ENCODE measurements around the gene USP54.
"Not testable (repeated sequence)": the region's sequence is repeated elsewhere in the genome, so short reads cannot be mapped to it uniquely, and the experiment has no call there.

USP54 gene

GRCh38 chr10:73586583-73586984 lies 4.6 kb downstream of the USP54 start:
- Histone ChIP-seq H3K9ac (ENCODE audit: low read depth, low read length) (no peak overlapping the region), H3K27me3 (ENCODE audit: control insufficient read depth, insufficient read depth, low read length) (no peaks in the 10 kb centered on the region), H3K4me1 (ENCODE audit: control insufficient read depth, insufficient read depth, low read length) (peaks cover 31% of the 10 kb centered on the region), H3K4me3 (ENCODE audit: low read depth, low read length) (no peak overlapping the region), H3K36me3 (ENCODE audit: control insufficient read depth, insufficient read depth, low read length) (no peaks in the 10 kb centered on the region), H3K9me3 (ENCODE audit: control insufficient read depth, insufficient read depth, low read length) (no peaks in the 10 kb centered on the region), H3K27ac (ENCODE audit: low read depth, low read length) (no peak overlapping the region)

- no peak overlapping the region for H3K27ac ChIP-seq (ENCODE audit: low read depth, low read length)
- peaks cover 19% of the 10 kb centered on the region for H3K4me1 ChIP-seq (ENCODE audit: control insufficient read depth, insufficient read depth, low read length)
- no peaks in the 10 kb centered on the region for H3K9me3 ChIP-seq (ENCODE audit: control insufficient read depth, insufficient read depth, low read length)
- no peak overlapping the region for H3K9ac ChIP-seq (ENCODE audit: low read depth, low read length)
- no peak overlapping the region for H3K4me3 ChIP-seq (ENCODE audit: low read depth, low read length)
- no peaks in the 10 kb centered on the region for H3K36me3 ChIP-seq (ENCODE audit: control insufficient read depth, insufficient read depth, low read length)
- no peaks in the 10 kb centered on the region for H3K27me3 ChIP-seq (ENCODE audit: control insufficient read depth, insufficient read depth, low read length)
These were observed 5.8 kb downstream of the USP54 start for GRCh38 chr10:73585327-73585726.

- H3K9ac ChIP-seq (ENCODE audit: low read depth, low read length): no peak overlapping the region
- peaks cover 13% of the 10 kb centered on the region for H3K4me1 ChIP-seq (ENCODE audit: control insufficient read depth, insufficient read depth, low read length)
- H3K27ac ChIP-seq (ENCODE audit: low read depth, low read length): no peak overlapping the region
- H3K27me3 ChIP-seq (ENCODE audit: control insufficient read depth, insufficient read depth, low read length): no peaks in the 10 kb centered on the region
- no peak overlapping the region for H3K4me3 ChIP-seq (ENCODE audit: low read depth, low read length)
- H3K9me3 ChIP-seq (ENCODE audit: control insufficient read depth, insufficient read depth, low read length): no peaks in the 10 kb centered on the region
- H3K36me3 ChIP-seq (ENCODE audit: control insufficient read depth, insufficient read depth, low read length): no peaks in the 10 kb centered on the region
These were observed 6.4 kb downstream of the USP54 start for GRCh38 chr10:73584737-73585136.

- Histone ChIP-seq H3K36me3 (ENCODE audit: control insufficient read depth, insufficient read depth, low read length) (no peaks in the 10 kb centered on the region), H3K4me1 (ENCODE audit: control insufficient read depth, insufficient read depth, low read length) (no peaks in the 10 kb centered on the region), H3K4me3 (ENCODE audit: low read depth, low read length) (no peak overlapping the region), H3K27me3 (ENCODE audit: control insufficient read depth, insufficient read depth, low read length) (no peaks in the 10 kb centered on the region), H3K27ac (ENCODE audit: low read depth, low read length) (no peak overlapping the region), H3K9ac (ENCODE audit: low read depth, low read length) (no peak overlapping the region), H3K9me3 (ENCODE audit: control insufficient read depth, insufficient read depth, low read length) (no peaks in the 10 kb centered on the region)
These were observed 9.2 kb downstream of the USP54 start for GRCh38 chr10:73581918-73582317.

GRCh38 chr10:73578927-73579326 lies 12.2 kb downstream of the USP54 start:
- H3K27me3 ChIP-seq (ENCODE audit: control insufficient read depth, insufficient read depth, low read length); H3K9ac ChIP-seq (ENCODE audit: low read depth, low read length); H3K4me3 ChIP-seq (ENCODE audit: low read depth, low read length); H3K9me3 ChIP-seq (ENCODE audit: control insufficient read depth, insufficient read depth, low read length); H3K36me3 ChIP-seq (ENCODE audit: control insufficient read depth, insufficient read depth, low read length); H3K4me1 ChIP-seq (ENCODE audit: control insufficient read depth, insufficient read depth, low read length); H3K27ac ChIP-seq (ENCODE audit: low read depth, low read length): not testable (repeated sequence)

GRCh38 chr10:73577788-73578187 lies 13.4 kb downstream of the USP54 start:
- Histone ChIP-seq H3K9ac (ENCODE audit: low read depth, low read length) (no peak overlapping the region), H3K4me1 (ENCODE audit: control insufficient read depth, insufficient read depth, low read length) (no peaks in the 10 kb centered on the region), H3K9me3 (ENCODE audit: control insufficient read depth, insufficient read depth, low read length) (no peaks in the 10 kb centered on the region), H3K4me3 (ENCODE audit: low read depth, low read length) (no peak overlapping the region), H3K27me3 (ENCODE audit: control insufficient read depth, insufficient read depth, low read length) (no peaks in the 10 kb centered on the region), H3K27ac (ENCODE audit: low read depth, low read length) (no peak overlapping the region), H3K36me3 (ENCODE audit: control insufficient read depth, insufficient read depth, low read length) (no peaks in the 10 kb centered on the region; the same call in 1 of the 2 replicates)

GRCh38 chr10:73576890-73577591 lies 14.1 kb downstream of the USP54 start:
- H3K27me3 ChIP-seq (ENCODE audit: control insufficient read depth, insufficient read depth, low read length): no peaks in the 10 kb centered on the region
- no peaks in the 10 kb centered on the region for H3K9me3 ChIP-seq (ENCODE audit: control insufficient read depth, insufficient read depth, low read length)
- H3K4me1 ChIP-seq (ENCODE audit: control insufficient read depth, insufficient read depth, low read length): no peaks in the 10 kb centered on the region
- H3K4me3 ChIP-seq (ENCODE audit: low read depth, low read length): no peak overlapping the region
- H3K27ac ChIP-seq (ENCODE audit: low read depth, low read length): no peak overlapping the region
- no peak overlapping the region for H3K9ac ChIP-seq (ENCODE audit: low read depth, low read length)
- peaks cover 5% of the 10 kb centered on the region; the same call in 1 of the 2 replicates for H3K36me3 ChIP-seq (ENCODE audit: control insufficient read depth, insufficient read depth, low read length)

GRCh38 chr10:73576178-73576889 lies 14.8 kb downstream of the USP54 start:
- no peaks in the 10 kb centered on the region for H3K27me3 ChIP-seq (ENCODE audit: control insufficient read depth, insufficient read depth, low read length)
- peaks cover 6% of the 10 kb centered on the region; the same call in 1 of the 2 replicates for H3K36me3 ChIP-seq (ENCODE audit: control insufficient read depth, insufficient read depth, low read length)
- no peak overlapping the region for H3K9ac ChIP-seq (ENCODE audit: low read depth, low read length)
- no peaks in the 10 kb centered on the region for H3K4me1 ChIP-seq (ENCODE audit: control insufficient read depth, insufficient read depth, low read length)
- H3K9me3 ChIP-seq (ENCODE audit: control insufficient read depth, insufficient read depth, low read length): no peaks in the 10 kb centered on the region
- H3K4me3 ChIP-seq (ENCODE audit: low read depth, low read length): no peak overlapping the region
- H3K27ac ChIP-seq (ENCODE audit: low read depth, low read length): no peak overlapping the region

GRCh38 chr10:73567025-73567424 lies 24.1 kb downstream of the USP54 start:
- not testable (repeated sequence) for H3K4me1 ChIP-seq (ENCODE audit: control insufficient read depth, insufficient read depth, low read length); H3K27me3 ChIP-seq (ENCODE audit: control insufficient read depth, insufficient read depth, low read length); H3K9me3 ChIP-seq (ENCODE audit: control insufficient read depth, insufficient read depth, low read length); H3K27ac ChIP-seq (ENCODE audit: low read depth, low read length); H3K9ac ChIP-seq (ENCODE audit: low read depth, low read length); H3K4me3 ChIP-seq (ENCODE audit: low read depth, low read length)
- peaks cover 15% of the 10 kb centered on the region for H3K36me3 ChIP-seq (ENCODE audit: control insufficient read depth, insufficient read depth, low read length)

- peaks cover 11% of the 10 kb centered on the region for H3K36me3 ChIP-seq (ENCODE audit: control insufficient read depth, insufficient read depth, low read length)
- no peak overlapping the region for H3K4me3 ChIP-seq (ENCODE audit: low read depth, low read length)
- H3K27me3 ChIP-seq (ENCODE audit: control insufficient read depth, insufficient read depth, low read length): no peaks in the 10 kb centered on the region
- no peaks in the 10 kb centered on the region for H3K4me1 ChIP-seq (ENCODE audit: control insufficient read depth, insufficient read depth, low read length)
- no peak overlapping the region for H3K27ac ChIP-seq (ENCODE audit: low read depth, low read length)
- no peak overlapping the region for H3K9ac ChIP-seq (ENCODE audit: low read depth, low read length)
- no peaks in the 10 kb centered on the region for H3K9me3 ChIP-seq (ENCODE audit: control insufficient read depth, insufficient read depth, low read length)
These were observed 29.9 kb downstream of the USP54 start for GRCh38 chr10:73561192-73561591.

GRCh38 chr10:73559590-73559989 lies 31.6 kb downstream of the USP54 start:
- Histone ChIP-seq H3K4me3 (ENCODE audit: low read depth, low read length) (no peak overlapping the region), H3K9ac (ENCODE audit: low read depth, low read length) (no peak overlapping the region), H3K27me3 (ENCODE audit: control insufficient read depth, insufficient read depth, low read length) (no peaks in the 10 kb centered on the region), H3K4me1 (ENCODE audit: control insufficient read depth, insufficient read depth, low read length) (no peaks in the 10 kb centered on the region), H3K36me3 (ENCODE audit: control insufficient read depth, insufficient read depth, low read length) (peaks cover 8% of the 10 kb centered on the region), H3K9me3 (ENCODE audit: control insufficient read depth, insufficient read depth, low read length) (no peaks in the 10 kb centered on the region), H3K27ac (ENCODE audit: low read depth, low read length) (no peak overlapping the region)
